ENCODE data around the gene IMP3.

DNA sequence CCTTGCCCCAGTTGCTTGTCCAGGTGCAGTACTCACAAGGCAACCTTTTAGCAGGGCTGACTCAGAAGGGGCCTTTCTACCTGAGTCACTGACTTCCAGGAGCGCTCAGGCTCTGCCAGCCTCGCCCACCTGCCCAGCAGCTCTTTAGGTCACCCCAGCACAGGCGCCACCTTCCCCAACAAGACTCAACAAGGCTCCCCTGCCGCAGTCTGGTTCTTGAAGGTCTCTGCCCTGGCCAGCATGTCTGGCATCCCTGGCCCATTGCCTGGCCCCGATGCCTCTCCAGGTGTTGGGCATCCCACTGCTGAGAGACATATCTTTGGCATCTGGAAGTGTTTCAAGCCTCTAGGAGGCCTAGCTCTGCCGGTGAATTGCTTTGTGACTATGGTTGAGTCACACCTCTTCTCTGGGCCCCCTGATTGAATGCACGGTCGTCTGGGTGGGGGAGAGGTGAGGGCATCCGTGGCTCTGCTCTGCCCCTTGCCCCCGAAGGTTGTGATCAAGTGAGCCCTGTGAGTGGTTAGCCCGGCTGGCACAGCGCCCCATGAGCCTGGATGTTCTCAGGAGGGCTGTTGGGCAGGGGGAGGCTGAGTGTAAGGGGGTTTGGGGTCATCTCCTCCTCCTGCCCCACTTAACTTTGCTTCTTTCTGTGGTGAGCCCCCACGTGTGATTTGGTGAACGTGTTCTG, 29.3 kb upstream of the IMP3 start:
- TF ChIP-seq CTCF (IDR thresholded peaks at IDR 0.05) = no peak
- no peak for TF ChIP-seq POLR2A (IDR thresholded peaks at IDR 0.05)
